OCI-M1 (cell line): ENCODE data around the gene SLC30A3.
A peak's percentile ranks its signal among the peaks of the same experiment; 100 is the strongest.
"Not testable (repeated sequence)": the region's sequence is repeated elsewhere in the genome, so short reads cannot be mapped to it uniquely, and the experiment has no call there.

Experiments used
- DNase-seq: peaks from one replicate; lab custom pipeline; 2025; lab: John Stamatoyannopoulos, UW

Gene SLC30A3

DNA sequence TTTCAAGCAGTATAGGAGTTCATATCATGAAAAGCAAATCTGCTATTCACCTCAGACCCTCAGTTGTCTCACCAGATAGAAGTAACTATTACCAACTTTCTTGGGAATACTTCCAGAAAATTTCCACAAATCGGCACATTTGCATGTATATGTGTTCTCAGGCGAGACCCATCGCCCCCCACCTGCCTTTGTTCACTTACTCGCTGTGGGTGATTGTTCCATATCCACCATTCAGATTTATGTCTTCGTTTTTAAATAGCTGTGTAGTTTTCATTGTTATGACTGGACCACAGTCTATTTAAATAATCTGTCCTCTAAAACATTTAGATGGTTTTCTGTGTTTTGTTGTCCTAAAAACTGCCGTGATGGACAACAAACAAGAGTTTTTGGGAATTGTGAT is 22.6 kb upstream of the SLC30A3 start:
- DNase-seq: no peak

DNA sequence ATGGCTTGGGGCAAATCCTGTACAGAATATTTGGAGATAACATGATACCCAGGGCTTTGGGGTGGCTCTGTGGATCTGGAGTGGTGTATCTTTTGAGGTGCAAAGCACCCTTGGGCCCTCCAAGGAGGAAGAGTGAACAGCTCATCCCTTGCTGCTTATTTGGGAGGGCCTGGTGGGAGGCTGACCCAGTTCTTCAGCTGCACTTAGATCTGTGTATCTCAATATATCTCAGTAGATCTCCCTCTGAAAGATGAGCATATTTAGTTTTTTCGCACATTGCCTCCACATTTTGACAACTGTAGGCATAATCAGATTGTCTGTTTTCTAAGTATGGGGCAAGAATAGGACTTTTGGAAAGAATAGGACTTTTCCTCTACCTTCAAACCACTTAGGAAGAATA is 22.1 kb upstream of the SLC30A3 start:
- DNase-seq: no peak

DNA sequence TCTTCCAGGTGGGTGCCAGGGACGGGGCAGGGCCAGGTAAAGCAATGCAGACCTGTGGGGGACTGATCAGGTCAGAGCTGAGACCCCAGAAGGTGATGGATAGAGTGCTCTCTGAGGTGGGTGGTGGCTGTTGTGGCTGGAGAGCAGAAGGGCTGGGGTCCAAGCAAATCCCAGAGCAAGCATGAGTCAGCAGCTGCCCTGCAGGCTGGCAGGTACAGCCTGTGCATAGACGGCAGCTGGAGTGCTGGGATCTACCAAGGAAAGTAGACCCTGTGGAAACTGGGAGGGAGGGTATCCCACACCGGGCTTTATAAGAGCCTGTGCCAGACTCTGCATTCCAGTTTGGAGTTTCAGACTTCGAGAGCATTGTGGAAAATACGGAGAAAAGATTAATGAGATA is 20.0 kb upstream of the SLC30A3 start:
- DNase-seq: no peak

DNA sequence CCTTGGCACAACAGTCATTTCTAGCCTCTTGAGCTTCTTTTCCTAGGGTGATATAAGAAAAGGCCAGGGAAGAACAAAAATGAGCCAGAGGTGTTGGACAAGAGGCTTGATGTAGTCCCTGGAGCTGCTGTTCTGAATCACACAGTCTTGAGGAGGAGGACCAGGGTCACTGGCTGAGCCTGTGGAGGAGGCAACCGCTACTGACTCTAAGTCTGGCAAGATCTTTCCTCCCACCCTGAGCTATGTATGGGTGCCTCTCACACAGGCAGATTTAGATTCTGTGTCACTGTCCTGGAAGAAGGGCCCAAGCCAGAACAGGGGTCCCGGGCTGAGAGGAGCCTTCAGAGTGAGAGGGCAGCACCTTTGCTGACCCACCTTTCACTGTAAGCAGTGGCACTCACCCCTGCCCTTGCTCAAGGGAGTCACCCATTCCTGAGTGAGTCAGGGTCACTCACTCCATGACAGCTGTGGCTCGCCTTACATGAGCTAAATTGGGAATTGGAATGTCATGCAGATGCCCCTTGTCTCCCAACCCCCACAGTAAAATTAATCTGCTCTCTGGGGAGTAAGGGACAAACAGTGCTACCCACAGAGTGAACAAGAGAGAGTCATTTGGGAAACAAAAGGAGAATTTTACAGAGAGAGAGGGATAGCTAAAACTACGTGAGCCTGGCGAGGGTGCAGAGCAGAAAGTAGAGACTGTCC is 19.2 kb upstream of the SLC30A3 start, which contains the start of gene TRIM54:
Gene TRIM54 (plus strand): TSS at position 575 of the 705 bp plus-strand sequence. CDS start 303 bp downstream, outside the sequence.
- no peak for DNase-seq

DNA sequence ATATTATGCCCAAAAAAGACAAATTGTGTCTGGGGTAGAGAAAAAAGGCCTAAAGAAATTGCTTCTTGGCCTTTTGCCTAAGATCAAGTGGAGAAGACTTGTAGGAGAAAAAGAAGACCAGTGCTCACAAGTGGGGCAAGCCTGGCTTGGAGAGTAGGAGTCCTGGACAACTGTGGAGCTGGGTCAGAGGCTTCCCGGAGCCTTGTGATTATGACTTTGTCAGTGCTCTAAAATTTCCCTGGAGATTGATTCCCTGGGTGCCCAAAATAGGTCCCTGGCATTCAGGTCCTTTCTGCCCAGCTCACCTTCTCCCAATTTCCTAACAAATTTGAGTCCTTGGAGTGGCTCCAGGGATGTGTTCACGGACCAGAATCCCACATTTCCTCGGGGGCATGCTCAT is 18.6 kb upstream of the SLC30A3 start:
- no peak for DNase-seq

DNA sequence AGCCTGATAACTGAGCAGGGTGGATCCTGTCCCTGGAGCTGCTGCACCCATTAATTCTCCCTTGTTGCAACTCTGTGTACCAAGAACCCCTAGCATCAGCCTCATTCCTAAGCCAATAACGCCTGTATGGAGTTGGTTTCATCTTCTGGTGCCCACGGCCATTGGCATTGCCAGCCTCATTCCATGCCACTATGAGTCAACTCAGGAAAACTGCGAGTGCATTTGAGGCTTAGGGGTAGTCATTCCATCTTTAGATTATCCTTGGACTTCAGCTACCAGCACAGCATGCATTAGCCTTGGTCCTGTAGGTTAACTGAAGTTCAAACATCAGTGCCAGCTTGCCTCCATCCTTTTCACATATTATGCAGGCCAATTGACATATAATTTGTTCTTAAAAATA is 18.0 kb upstream of the SLC30A3 start:
- no peak for DNase-seq

DNA sequence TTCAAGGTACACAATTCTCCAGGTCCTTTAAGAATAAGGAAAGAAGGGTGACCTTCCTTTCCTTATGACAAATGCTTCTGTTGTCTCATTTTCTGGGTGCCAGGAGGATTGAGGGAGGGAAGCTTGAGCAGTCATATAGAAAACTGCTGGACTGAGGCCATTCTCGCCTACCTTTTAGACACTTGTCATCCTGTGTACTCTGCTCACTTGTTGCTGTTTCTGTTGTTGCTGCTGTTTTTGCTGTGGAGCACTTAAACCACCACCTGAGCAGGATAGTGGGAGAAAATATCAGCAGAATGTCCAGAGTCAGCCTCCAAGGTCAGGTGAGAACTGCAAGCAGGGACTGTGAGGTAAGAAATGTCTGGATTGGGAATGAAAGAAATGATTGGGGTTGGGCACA is 15.2 kb upstream of the SLC30A3 start:
- no peak for DNase-seq

DNA sequence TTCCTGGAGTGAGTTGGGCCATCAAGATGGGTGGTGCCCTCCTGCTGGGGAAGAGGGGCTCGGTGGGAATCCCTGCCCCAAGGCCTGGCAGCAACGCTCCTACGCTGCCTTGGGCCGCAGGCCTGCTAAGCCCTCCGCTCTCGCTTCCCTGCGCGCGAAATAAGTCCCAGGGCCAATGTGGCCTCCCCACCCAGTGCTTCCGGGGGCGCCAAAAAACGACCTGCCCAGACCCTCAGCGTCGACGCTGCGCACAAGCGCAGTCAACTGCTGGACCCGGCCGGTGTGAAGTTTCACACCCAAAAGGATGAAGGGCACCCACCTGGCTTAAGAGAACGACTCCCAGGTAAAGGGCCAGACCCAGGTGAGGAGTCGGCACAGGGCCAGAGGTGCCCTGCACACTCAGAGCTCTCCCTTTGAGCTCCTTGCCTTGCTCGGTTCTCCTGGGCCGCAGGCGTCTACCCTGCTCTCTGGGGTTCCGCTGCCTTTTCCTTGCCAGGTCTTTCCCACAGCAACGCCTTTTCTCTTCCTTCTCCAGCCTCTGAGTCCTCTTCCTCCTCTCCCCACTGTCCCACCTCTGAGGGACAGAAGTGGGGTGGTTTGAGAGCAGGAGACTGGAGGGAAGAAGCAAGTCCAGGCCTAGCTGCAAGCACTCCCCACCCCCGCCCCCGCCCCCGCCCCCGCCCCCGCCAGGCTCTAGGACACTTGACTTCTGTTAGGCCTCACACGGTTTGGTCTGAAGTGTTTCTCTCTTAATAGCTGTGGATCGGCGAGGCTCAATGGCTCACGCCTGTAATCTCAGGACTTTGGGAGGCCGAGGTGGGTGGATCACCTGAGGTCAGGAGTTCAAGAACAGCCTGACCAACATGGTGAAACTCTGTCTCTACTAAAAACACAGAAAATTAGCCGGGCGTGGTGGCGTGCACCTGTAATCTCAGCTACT is 12.6 kb upstream of the SLC30A3 start, which contains the start of gene DNAJC5G:
Gene DNAJC5G (plus strand): TSS at position 223 of the 940 bp plus-strand sequence. CDS start 1,296 bp downstream, outside the sequence.
- no peak for DNase-seq

DNA sequence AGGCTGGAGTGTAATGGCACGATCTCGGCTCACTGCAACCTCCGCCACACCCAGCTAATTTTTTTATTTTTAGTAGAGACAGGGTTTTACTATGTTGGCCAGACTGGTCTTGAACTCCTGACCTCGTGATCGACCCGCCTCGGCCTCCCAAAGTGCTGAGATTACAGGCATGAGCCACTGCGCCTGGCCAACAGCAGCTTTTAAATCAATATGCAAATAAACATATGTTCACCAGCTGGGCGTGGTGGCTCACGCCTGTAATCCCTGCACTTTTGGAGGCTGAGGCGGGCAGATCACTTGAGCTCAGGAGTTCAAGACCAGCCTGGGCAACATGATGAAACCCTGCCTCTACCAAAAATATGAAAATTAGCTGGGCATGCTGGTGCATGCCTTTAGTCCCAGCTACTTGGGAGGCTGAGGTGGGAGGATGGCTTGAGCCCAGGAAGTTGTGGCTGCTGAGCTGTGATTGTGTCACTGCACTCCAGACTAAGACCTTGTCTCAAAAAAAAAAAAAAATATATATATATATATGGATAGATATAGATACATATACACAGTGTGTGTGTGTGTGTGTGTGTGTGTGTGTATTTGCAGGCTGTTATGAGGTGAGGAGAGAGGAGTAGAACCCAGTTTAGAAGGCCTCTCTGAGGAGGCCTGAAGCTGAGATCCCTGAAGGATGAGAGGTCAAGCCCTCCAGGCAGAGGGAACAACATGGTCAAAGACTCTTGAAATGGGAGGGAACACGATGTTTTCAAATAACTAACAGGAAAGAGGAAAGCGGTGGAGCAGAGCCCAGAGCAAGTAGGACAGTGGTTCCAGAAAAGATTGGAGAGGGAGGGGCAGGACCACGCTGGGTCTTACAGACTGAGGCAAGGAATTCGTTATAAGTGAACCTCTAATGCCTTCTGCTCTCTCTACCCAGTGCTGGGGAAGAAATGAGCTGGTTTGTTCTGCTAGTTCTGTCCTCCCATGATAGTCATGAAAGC is 10.0 kb upstream of the SLC30A3 start:
- DNase-seq: not testable (repeated sequence)

DNA sequence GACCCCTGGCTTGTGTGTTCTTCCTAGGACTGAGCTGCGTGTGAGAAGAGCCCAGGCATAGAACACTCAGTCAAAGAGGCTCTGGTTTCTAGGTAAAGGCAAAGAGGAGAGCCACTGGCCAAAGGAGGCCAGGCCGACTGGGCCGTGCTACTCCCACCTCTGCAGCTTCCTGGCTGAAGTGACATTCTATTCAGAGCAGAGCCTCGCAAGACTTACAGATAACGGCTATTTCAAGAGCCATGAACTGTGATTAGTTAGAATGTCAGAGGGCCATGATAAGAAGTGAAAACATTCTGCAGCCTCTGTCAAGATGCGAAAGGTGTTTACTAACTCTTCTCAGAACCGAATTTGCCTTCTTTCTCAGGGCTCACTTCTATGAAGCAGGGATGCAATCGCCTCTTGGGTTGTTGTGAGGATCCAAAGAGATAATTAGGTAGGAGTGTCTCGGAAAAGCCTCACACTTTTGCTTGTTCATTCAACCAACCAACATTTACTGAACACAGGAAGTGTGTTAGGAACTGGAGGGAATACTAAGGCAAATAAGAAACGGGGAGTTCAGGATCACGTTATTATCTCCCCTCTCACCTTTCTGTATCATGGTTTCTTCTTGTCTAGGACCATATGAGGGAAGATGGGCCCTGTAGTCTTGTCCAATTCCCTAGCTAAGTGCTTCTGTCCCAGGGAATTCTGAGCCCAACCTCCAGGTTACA is 8.9 kb upstream of the SLC30A3 start:
- DNase-seq: peak; percentile 60

DNA sequence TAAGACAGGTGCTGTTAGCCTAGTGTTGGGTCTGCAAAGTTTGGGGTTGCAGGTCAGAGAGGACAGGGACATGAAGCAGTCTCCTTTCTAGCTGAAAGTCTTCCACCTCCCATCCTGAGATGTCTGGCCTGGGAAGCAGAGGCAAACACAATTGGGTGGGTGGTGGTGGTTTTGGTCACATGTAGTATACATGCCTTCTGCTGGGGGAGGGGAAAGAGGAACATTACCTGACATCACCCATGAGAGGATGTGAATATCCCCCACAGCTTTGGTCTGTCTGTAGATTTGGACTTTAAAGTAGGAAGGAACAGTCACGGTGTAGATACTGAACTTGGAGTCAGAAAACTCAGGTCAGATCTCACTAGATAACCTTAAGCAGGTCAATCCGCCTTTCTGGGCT is 7.8 kb upstream of the SLC30A3 start:
- DNase-seq: peak; percentile 53

DNA sequence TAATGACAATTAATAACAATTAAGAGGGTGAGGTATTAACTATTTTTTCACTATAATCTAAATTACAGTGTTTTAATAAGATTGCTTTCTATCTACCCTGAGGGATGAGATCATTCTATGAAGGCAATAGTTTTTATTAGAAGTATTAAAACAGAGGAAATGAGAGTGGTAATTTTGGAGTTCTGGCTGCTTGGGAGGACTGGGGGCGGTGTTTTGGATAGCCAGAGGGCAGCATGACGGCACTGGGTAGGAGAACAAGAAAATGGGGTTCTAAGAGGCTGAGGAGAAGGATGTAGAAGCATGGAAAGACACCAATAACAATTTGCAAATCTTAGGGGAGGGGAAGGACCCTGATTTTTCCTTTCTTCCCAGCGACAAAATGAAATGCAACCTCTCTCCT is 7.3 kb upstream of the SLC30A3 start:
- no peak for DNase-seq

DNA sequence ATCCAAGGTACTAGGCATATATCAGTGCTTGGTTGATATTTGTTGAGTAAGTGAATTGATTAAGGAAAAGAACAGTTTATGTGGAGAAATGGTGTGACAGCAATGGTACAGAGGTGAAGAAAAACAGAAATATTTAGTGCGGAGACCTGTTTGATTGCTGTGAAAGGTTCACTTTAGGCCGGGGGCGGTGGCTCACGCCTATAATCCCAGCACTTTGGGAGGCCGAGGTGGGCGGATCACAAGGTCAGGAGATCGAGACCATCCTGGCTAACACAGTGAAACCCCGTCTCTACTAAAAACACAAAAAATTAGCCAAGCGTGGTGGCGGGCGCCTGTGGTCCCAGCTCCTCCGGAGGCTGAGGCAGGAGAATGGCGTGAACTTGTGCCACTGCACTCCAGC is 5.4 kb upstream of the SLC30A3 start:
- not testable (repeated sequence) for DNase-seq

DNA sequence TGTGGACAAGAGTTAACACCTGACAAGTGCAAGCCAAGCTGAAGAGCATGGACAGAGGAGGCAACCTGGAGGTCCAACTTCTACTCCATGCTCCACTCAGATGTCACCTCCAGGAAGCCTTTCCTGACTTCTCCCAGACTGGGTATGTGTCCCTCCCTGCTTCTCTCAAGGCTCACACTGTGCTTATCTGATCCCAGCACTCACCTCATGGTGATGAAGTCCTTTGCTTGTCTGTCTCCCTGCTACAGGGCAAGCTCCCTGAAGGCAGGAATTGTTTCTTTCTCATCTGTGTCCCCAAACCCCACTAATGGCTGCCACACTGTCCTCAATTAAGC is 2.7 kb upstream of the SLC30A3 start:
- no peak for DNase-seq

DNA sequence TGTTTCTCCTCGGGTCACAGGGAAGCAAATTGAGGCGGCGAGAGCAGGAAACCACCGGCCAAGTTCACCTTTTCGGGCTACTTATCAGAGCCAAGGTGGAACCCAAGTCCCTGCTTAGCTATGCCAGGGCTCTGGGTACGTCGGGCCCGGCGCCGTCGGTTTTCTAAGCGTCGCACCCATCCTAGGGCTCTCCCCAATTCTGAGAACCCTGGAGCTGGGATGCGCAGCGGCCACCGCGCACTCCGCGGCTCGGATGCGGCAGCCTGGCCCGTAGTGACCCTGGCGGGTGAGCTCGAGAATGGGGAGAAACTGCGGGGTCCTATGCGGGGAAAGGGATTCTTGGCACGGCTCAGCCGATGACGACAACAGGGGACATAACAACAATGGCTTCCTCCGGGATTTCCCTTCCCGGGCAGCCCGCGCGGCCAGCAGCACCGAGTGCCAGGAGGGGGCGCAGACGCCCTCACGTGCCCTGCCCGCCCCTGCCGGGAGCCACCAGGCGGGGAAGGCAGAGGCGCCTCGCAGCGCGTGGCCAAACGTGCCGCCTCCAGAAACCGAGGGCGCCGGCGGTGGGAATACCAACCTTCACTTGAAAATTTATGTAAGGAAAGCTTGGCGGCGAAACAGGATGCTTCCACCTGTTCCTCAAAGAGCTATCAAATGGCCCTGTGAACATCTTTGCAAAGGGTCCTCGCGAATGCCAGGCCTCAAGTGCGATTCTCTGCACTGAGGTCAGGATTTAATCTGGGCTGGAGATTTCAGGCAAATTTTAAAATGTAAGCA is 2.1 kb upstream of the SLC30A3 start:
- peak; percentile 62 for DNase-seq

DNA sequence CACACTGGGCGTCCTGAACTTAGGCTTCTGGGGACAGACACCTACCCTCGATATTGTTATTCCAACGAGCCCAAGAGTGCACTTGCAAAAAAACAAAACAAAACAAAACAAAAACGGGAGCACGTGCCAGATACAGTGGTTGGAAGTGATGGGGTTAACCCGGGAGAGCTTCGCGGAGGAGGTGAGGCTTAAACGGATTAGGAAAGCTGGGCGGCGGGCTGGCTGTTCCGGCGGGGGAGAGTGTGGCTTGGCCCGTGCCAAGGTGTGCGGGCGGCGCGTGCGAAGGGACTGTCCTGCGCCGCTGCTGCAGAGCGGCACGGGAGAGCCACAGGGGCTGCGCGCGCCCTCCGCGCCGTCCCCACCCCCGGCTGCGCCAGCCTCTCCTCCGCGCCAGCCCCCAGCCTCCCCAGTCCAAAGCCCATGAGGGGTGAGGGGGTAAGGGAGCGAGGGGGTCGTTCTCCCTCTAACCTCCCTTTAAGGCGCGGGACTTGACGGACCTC is 1.5 kb upstream of the SLC30A3 start:
- DNase-seq: no peak

DNA sequence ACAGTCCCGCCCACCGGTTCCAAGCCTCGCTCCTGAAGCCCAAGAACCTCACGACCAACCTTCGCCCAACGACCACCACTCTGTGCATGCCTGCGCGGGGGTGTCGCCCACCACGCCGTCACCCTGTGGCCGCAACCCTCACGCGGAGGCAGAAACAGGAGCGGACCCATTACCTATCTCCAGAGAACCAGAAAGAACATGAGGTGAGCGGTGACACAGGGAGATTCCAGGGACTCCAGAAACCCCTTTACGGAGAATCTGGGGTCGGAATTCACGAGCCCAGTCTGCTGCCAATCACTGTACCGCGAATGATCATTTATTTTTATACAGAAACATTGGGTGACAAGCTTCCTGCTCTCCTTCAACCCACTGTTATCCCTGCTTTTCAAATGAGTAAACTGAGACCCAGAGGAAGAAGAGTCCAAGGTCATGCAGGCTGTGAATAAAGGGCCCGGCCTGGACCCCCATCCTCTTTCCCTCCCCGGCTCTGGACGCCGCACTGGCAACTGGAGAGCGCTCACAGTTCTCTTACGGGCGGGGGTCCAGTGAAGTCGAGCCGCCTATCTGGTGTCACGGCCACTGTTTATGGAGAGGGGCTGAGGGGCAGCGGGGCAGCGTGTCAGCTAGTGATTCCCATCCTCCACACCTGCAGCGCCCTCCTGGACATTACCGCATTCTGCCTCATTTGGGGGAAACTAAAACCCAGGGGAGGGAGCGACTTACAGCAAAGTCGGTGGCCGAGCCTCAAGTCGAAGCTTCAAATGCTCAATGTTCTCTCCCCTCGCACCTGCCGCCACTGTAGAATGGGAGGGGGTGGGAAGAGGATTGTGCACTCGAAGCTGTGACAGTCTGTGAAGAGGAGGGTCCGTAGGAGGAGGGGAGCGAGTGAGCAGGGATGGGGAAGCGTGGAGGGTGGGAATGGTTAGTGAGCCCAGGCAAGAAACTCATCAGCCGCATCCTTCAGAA is 723 bp upstream of the SLC30A3 start:
- DNase-seq: no peak

DNA sequence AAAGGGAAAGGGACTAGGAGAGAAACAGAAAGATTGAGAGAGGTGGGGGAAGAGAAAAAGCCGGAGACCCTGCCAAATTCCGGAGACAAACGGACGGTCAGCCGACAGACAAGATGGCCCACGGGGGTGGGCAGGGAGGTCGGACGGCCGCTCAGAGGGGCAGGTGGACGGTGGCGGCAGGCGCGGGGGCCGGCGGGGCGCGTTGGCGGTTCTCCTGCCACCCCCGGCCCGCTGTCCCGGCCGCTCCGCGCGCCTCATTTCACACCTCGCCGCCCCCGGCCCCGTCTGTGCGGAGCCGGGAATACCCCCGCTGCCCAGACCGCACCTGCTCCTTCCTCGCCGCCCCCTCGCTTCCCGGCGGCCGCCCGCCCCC is 935 bp downstream of the SLC30A3 start:
- DNase-seq: no peak

DNA sequence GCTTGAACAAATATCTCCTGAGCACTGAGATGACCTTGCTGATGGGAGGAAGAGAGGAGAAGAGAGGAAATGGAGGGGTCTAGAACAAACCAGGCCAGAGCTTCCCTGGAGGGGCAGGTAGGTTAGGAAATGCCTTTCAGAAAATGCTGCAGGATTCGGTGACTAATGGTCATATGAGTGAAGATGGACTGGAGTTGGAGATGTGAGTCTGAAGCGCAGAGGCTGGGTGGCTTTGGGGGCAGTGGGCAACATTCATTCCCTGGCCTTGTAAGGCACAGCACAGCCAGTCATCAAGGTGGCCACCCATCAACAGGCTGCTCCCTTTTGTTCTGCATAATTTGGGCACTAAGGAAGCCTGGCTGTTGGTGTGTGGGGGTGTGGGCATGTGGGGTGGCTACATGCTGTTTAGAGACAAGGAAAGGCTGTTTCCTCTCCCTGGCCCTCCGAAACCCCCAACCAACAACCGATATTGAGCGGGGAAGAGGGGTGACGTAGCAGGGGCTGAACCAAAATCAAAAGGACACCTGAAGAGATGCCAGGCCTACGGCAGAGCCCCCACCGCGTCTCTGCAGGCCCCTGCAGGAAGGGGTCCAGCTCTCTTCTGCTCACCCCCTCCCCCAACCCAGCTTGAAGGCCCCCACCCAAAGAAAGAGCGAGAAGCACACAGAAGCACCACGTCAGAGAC is 1.5 kb downstream of the SLC30A3 start:
- DNase-seq: no peak
